Dendritic cell treated with granulocyte-macrophage colony-stimulating factor and Interleukin-4, amounts not matched to agents 40 ng/mL and 50 ng/mL, for 4 days (primary cell): ENCODE data around the gene CASK.
"Not testable (repeated sequence)": the region's sequence is repeated elsewhere in the genome, so short reads cannot be mapped to it uniquely, and the experiment has no call there.

ENCODE experiments used
- H3K27ac Mint-ChIP-seq: one replicate; pipeline ENCODE4 v1.8.0; 2022; ENCODE audit warnings: mild to moderate bottlenecking, mixed read lengths
- H3K27me3 Mint-ChIP-seq: one replicate; pipeline ENCODE4 v1.8.0; 2022; ENCODE audit warnings: mild to moderate bottlenecking, mixed read lengths
- H3K36me3 Mint-ChIP-seq: one replicate; pipeline ENCODE4 v1.8.0; 2022; ENCODE audit warnings: low read depth, mixed read lengths
- H3K4me1 Mint-ChIP-seq: one replicate; pipeline ENCODE4 v1.8.0; 2022; ENCODE audit warnings: low read depth, mixed read lengths
- H3K4me3 Mint-ChIP-seq: one replicate; pipeline ENCODE4 v1.8.0; 2022; ENCODE audit warnings: mild to moderate bottlenecking, moderate library complexity, mixed read lengths
- H3K9me3 Mint-ChIP-seq: one replicate; pipeline ENCODE4 v1.8.0; 2022; ENCODE audit warnings: mixed read lengths
- intact Hi-C: fragments of 100-400 bp; cut with micrococcal nuclease; formaldehyde crosslinking; loops from one replicate; pipeline ENCODE4 v1.15.0; 2022

CASK gene

GRCh38 chrX:41518127-41518840 lies 405.1 kb downstream of the CASK start:
- Mint-ChIP-seq H3K27me3 (no peaks in the 10 kb centered on the region), H3K4me1 (no peaks in the 10 kb centered on the region), H3K27ac (no peak overlapping the region), H3K9me3 (no peaks in the 10 kb centered on the region), H3K4me3 (no peak overlapping the region), H3K36me3 (peaks cover 7% of the 10 kb centered on the region)
- intact Hi-C loops = no loop called here

DNA sequence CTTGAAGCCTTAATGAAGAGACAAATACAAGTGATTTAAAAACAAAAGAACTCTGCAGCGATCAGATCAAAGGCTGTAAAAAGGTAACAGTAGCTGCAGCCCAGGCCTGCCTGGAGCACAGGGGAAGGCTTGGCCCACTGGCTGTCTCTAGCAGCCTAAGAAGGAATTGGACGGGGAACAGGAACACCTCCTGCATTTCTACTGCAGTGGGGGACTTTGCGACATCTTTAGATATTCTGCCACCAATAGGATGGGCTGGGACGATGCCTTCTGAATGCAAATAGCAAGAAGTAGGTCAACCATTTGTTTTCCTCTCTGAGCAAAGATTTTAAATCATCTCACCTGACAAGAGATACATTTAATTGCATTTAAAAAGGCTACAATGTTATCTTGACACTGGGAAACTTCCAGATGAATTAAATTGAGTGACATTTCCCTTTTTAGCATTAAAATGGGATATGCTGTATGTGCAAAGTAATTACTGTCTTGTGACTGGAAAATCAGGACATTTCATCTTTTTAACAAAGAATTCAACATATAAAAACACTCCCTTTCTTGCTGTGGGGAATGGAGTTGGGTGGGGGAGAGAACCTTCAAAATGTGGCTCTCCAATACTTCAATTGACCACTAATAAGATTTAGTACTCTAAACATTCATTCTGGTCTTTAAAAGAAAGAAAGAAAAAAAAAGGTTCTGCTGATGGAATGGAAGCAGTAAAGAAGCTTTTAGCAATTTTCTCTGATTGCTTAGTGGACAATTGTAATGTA lies 406.2 kb downstream of the CASK start:
- Mint-ChIP-seq H3K27ac (no peak overlapping the region), H3K36me3 (no peaks in the 10 kb centered on the region), H3K4me3 (no peak overlapping the region), H3K9me3 (no peaks in the 10 kb centered on the region), H3K27me3 (no peaks in the 10 kb centered on the region), H3K4me1 (no peaks in the 10 kb centered on the region)
- intact Hi-C loops = no loop called here

DNA sequence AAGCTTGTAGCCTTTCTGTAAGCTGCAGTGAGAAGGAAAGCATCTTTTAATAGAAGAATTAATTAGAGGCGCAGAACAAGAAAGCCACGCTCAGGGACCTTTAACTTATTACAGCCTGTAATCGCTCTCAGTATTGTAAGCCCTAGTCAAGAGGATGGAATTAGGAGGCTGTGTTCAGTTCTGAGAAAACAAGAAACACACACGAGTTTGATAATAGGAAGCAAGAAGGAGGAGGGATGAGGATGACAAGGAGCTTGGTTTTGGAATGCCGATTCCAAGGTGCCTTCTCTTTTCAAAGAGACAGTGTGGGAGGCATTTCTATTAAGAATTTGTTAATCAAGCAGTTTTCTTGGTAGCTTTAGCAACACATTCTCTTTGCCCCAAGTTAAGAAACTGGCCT lies 406.9 kb downstream of the CASK start:
- Mint-ChIP-seq H3K4me1 (no peaks in the 10 kb centered on the region), H3K27ac (no peak overlapping the region), H3K9me3 (no peaks in the 10 kb centered on the region), H3K27me3 (no peaks in the 10 kb centered on the region), H3K36me3 (no peaks in the 10 kb centered on the region), H3K4me3 (no peak overlapping the region)
- intact Hi-C loops = no loop called here

GRCh38 chrX:41515376-41515775 lies 408.0 kb downstream of the CASK start:
- H3K4me1 Mint-ChIP-seq = no peaks in the 10 kb centered on the region
- no peak overlapping the region for H3K27ac Mint-ChIP-seq
- intact Hi-C loops = no loop called here
- H3K9me3 Mint-ChIP-seq = no peaks in the 10 kb centered on the region
- H3K4me3 Mint-ChIP-seq = no peak overlapping the region
- no peaks in the 10 kb centered on the region for H3K36me3 Mint-ChIP-seq
- no peaks in the 10 kb centered on the region for H3K27me3 Mint-ChIP-seq

DNA sequence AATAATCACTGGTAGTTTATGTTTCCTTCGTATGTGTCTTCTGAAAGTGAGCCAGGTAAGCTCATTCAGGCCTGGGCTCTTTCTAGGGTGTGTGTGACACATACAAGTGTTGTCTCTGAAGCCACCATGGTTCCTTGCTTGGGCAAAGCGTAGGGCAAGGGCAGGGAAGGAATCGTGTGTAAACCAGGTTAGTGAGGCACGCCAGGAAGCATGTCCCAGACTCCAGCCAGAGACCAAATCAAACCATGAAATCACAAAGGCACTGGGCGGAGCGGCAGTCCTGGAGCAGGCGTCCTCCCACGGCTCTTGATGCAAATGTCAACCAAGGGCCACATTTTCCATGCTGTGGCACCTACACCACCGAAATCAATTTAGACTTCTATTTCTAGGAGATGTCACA lies 409.2 kb downstream of the CASK start:
- intact Hi-C loops = no loop called here
- no peaks in the 10 kb centered on the region for H3K9me3 Mint-ChIP-seq
- no peak overlapping the region for H3K27ac Mint-ChIP-seq
- H3K36me3 Mint-ChIP-seq = no peaks in the 10 kb centered on the region
- no peak overlapping the region for H3K4me3 Mint-ChIP-seq
- H3K4me1 Mint-ChIP-seq = no peaks in the 10 kb centered on the region
- no peaks in the 10 kb centered on the region for H3K27me3 Mint-ChIP-seq

GRCh38 chrX:41512853-41513252 lies 410.5 kb downstream of the CASK start:
- H3K4me1 Mint-ChIP-seq, H3K4me3 Mint-ChIP-seq, H3K36me3 Mint-ChIP-seq, H3K27ac Mint-ChIP-seq, H3K9me3 Mint-ChIP-seq, intact Hi-C loops, H3K27me3 Mint-ChIP-seq: not testable (repeated sequence)

- H3K4me1 Mint-ChIP-seq = no peaks in the 10 kb centered on the region
- intact Hi-C loops = no loop called here
- H3K36me3 Mint-ChIP-seq = no peaks in the 10 kb centered on the region
- H3K27ac Mint-ChIP-seq = no peak overlapping the region
- H3K4me3 Mint-ChIP-seq = no peak overlapping the region
- H3K9me3 Mint-ChIP-seq = no peaks in the 10 kb centered on the region
- no peaks in the 10 kb centered on the region for H3K27me3 Mint-ChIP-seq
Measured at GRCh38 chrX:41512394-41512793, 411.0 kb downstream of the CASK start.

GRCh38 chrX:41507919-41508318 lies 415.4 kb downstream of the CASK start:
- no peaks in the 10 kb centered on the region for H3K27me3 Mint-ChIP-seq

DNA sequence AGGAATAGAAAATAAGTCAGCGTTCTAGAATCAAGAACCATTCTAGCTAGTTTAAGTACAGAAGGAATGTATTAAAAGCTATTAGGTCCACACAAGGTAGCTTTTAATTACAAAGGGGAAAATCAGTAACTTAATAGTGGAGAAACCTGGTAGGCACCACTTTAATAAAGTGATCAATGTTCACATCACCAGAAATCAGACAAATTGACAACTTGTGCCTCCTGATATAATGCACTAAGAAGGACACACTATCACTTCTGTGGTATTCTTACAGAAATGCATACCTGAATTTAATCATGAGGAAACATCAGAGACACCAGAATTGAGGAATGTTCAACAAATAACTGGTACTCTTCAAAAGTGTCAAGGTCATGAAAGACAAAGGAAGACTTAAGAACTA lies 421.4 kb downstream of the CASK start:
- Mint-ChIP-seq H3K4me1 (no peaks in the 10 kb centered on the region), H3K27me3 (no peaks in the 10 kb centered on the region), H3K27ac (no peak overlapping the region)

More at GRCh38 chrX:41507919-41508318, 415.4 kb downstream of the CASK start:
- intact Hi-C loops = no loop called here
- H3K27ac Mint-ChIP-seq = no peak overlapping the region
- no peaks in the 10 kb centered on the region for H3K4me1 Mint-ChIP-seq
- no peaks in the 10 kb centered on the region for H3K36me3 Mint-ChIP-seq
- no peak overlapping the region for H3K4me3 Mint-ChIP-seq
- H3K9me3 Mint-ChIP-seq = no peaks in the 10 kb centered on the region

GRCh38 chrX:41499984-41500383 lies 423.4 kb downstream of the CASK start:
- intact Hi-C loops = no loop called here

More for the DNA sequence above, 421.4 kb downstream of the CASK start:
- H3K4me3 Mint-ChIP-seq = no peak overlapping the region
- H3K9me3 Mint-ChIP-seq = peaks cover 8% of the 10 kb centered on the region
- no peaks in the 10 kb centered on the region for H3K36me3 Mint-ChIP-seq
- intact Hi-C loops = no loop called here

DNA sequence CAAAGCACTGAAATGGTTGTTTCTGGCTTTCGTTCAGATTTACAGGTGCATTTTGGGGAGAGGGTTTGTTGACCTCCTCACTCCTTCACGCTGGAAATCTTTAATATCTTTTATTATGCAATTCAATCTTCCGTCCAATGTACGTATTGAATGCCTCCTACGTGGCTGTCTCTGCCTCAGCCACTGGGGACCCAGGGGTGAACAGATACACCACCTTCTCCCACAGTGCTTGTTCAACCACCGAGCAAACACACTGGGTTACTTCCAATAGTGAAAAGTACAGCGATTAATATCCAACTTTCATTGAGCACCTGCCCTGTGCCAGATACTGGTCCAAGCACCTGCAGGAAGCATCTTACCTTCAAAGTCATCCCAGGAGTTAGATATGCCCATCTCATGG lies 424.2 kb downstream of the CASK start:
- Mint-ChIP-seq H3K27ac (no peak overlapping the region), H3K27me3 (no peaks in the 10 kb centered on the region), H3K4me3 (no peak overlapping the region), H3K4me1 (no peaks in the 10 kb centered on the region), H3K9me3 (peaks cover 8% of the 10 kb centered on the region), H3K36me3 (no peaks in the 10 kb centered on the region)
- intact Hi-C loops = no loop called here

More at GRCh38 chrX:41499984-41500383, 423.4 kb downstream of the CASK start:
- H3K4me3 Mint-ChIP-seq = no peak overlapping the region
- peaks cover 8% of the 10 kb centered on the region for H3K9me3 Mint-ChIP-seq
- no peaks in the 10 kb centered on the region for H3K36me3 Mint-ChIP-seq
- H3K27me3 Mint-ChIP-seq = no peaks in the 10 kb centered on the region
- H3K4me1 Mint-ChIP-seq = no peaks in the 10 kb centered on the region
- H3K27ac Mint-ChIP-seq = no peak overlapping the region

- H3K4me3 Mint-ChIP-seq = no peak overlapping the region
- H3K36me3 Mint-ChIP-seq = no peaks in the 10 kb centered on the region
- intact Hi-C loops = no loop called here
- no peaks in the 10 kb centered on the region for H3K9me3 Mint-ChIP-seq
- H3K27ac Mint-ChIP-seq = no peak overlapping the region
- peaks cover 5% of the 10 kb centered on the region for H3K4me1 Mint-ChIP-seq
- H3K27me3 Mint-ChIP-seq = no peaks in the 10 kb centered on the region
Measured at GRCh38 chrX:41491267-41492004, 431.9 kb downstream of the CASK start.

GRCh38 chrX:41490446-41490845 lies 432.9 kb downstream of the CASK start:
- Mint-ChIP-seq H3K36me3 (no peaks in the 10 kb centered on the region), H3K4me1 (peaks cover 5% of the 10 kb centered on the region), H3K9me3 (no peaks in the 10 kb centered on the region), H3K27ac (no peak overlapping the region), H3K4me3 (no peak overlapping the region), H3K27me3 (no peaks in the 10 kb centered on the region)
- intact Hi-C loops = no loop called here

DNA sequence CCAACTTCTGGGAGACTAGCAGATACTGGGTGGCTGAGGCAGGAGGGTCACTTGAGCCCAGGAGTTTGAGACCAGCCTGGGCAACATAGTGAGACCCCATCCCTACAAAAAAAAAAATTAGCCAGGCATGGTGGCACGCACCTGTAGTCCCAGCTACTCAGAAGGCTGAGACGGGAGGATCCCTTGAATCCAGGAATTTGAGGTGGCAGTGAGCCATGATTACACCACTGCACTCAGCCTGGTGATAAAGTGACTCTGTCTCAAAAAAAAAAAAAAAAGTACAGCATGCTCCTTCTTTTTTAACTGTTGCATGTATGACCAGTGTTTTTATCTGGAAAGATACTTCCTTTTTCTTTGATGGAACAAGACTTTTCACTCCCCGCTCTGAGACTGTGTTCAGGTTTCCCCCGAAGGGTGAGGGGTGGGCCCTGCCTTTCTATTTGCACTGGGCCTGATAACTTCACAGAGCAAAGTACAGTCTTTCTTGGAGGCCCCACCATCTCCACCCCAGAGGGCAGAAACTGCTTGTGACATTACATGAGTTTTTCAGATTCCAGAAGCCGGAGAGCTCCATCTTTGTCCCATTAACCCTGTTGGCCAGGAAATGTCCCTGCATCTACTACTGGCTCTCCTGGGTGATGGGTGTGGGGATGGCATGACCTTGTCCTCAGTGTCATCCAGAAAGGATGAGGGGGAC lies 441.1 kb downstream of the CASK start:
- intact Hi-C loops = no loop called here
- no peaks in the 10 kb centered on the region for H3K9me3 Mint-ChIP-seq
- no peaks in the 10 kb centered on the region for H3K36me3 Mint-ChIP-seq
- H3K4me3 Mint-ChIP-seq = no peak overlapping the region
- peaks cover 5% of the 10 kb centered on the region for H3K4me1 Mint-ChIP-seq
- H3K27ac Mint-ChIP-seq = no peak overlapping the region
- H3K27me3 Mint-ChIP-seq = peaks cover 2% of the 10 kb centered on the region
